ENCODE measurements around the gene SPCS2.

The SPCS2 gene

DNA sequence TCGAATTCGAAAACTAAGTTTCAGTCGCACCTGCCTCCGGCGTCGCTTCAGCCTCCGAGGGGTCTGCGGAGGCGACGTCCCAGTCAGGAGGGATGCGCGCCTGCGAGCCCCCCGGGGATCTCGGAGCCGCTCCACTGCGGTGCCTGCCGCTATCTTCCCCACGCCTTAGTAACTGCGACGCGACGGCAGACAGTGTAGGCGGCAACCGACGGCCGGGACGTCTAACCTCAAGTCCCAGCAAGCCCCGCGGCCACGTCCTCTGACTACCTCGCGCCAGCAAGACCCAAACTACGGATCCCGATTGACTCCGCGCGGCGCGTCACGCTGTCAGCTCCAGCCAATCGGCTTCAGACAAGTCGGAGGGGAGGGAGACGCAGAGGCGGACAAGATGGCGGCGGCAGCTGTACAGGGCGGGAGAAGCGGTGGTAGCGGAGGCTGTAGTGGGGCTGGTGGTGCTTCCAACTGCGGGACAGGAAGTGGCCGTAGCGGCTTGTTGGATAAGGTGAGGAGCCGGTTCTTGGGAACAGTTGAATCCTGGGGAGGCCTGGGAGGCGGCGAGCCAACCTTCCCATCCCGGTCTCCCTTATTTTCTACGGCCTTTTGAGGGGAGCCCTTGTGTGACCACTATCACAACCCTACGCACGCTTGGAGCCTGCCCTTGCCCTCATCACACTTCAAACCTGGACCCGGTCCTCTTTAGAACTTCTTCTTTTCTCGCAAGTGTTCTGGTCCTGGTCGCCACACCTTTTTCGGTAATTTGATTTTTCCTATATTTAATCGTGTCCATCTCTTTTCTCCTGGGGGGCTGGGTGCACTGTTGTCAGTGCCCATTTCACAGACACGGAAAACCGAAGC, at the start of gene SPCS2, which contains the start of gene XRRA1:
Gene SPCS2, plus strand, starts transcription at position 369 of the 855 bp plus-strand sequence. Its CDS starts 20 bp downstream, at position 389.
Gene XRRA1, minus strand, starts transcription at position 194 of the 855 bp plus-strand sequence. CDS start 8,213 bp downstream, outside the sequence.
- DNase-seq (ENCODE audit: low read depth in 2 of 2), result peak; percentile 94

DNA sequence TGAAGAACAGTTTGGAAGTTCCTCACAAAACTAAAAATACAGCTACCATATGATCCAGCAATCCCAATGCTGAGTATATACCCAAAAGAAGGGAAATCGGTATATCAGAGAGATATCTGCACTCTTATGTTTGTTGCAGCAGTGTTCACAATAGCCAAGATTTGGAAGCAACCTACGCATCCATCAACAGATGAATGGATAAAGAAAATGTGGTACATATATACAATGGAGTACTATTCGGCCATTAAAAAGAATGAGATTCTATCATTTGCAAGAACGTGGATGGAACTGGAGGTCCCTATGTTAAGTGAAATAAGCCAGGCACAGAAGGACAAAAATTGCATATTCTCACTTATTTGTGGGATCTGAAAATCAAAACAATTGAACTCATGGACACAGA, 46.7 kb upstream of the SPCS2 start:
- DNase-seq (ENCODE audit: low read depth in 2 of 2), result no peak

DNA sequence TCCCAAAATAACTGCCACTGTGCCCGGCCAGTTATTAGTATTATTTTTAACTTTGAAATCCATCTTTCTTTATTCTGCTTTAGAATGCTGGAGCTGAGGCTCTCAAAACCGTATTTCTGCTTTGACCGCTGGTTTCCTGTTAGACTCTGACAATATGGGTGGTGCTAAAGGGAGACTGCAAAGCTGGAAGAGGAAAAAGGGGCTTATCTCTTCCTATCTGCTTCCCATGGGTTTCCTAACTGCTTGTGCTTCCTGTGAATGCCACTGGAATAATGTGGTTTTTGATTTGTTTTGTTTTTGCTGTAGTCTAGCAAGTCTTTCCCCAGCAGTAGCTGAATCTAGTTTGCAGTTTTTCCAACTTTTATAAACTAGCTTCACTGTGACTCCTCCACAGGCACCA, 43.7 kb upstream of the SPCS2 start:
- DNase-seq (ENCODE audit: low read depth in 2 of 2), result no peak

DNA sequence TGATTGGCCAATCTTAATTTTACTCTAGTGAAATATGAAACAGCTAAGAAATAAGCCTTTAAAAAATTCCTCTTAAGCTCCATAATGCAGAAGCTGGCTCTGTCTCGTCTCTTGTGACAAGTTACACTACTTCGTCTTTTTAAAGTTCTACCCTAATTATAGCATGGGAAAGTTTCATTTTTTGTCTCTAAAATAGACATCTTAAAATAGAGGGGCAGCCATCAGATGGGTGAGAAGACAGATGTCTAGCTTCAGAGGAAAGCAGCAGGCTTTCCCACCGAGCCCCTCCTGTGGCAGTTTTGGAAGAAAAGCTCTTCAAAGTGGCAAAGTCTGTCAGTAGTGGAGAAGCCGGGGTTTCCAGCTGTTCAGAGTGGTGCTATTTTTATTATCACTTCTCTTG, 39.7 kb upstream of the SPCS2 start:
- no peak for DNase-seq (ENCODE audit: low read depth in 2 of 2)

DNA sequence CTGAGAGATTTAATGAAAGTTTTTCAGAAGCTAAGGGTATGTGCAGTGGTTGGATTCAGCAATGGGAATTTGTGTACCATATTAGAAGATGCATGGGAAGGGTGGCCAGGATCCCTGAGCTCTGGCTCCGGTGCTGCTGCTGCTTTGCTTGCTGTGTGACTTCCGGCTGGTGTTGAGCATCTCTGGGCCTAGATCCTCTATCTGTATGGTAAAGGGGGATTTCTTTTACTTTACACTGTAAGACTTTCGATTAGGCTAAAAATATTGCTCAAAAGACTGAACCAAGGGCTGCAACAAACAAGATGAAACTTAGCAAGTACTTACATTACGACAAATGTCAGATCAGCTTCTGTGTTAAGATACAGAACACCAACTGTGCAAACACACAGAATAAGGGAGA, 39.3 kb upstream of the SPCS2 start:
- no peak for DNase-seq (ENCODE audit: low read depth in 2 of 2)

DNA sequence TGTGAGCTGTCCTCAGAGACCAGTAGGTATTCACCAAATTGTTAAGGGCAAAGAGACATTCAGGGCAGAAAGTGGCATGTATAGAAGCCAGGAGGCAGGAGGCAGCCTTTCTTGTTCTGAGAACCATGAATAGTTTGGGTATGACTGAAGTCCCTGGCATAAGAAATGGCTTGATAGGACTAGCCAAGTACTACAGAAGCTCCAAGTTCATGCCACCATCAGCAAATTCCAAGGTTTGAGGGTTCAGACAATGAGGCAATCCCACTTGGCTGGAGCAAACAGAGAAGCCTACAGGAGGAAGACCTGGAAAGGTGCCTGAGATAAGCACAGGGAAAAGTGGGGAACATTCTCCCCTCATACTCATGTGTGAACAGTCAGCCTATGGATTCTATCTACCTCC, 25.9 kb upstream of the SPCS2 start:
- no peak for DNase-seq (ENCODE audit: low read depth in 2 of 2)

DNA sequence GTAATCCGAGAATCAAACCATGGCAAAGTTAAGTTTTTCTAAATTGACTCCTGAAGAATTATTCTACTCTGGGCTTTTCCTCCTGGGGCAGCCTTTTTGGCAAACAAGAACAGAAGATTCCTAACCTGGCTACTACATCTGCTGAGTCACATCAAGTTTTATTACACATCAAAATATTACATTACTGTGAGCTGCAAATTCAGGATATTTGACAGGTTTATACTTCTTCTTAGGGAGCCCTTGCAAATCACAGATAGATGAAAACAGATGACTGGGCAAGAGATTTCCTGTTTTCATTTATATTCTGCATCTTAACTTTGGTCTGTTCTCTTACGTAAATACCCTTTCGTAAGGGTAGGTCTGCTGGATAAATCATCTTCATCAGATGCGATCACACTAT, 23.8 kb upstream of the SPCS2 start:
- peak in 1 of 2 experiments; percentile 33 for DNase-seq (ENCODE audit: low read depth in 2 of 2)

DNA sequence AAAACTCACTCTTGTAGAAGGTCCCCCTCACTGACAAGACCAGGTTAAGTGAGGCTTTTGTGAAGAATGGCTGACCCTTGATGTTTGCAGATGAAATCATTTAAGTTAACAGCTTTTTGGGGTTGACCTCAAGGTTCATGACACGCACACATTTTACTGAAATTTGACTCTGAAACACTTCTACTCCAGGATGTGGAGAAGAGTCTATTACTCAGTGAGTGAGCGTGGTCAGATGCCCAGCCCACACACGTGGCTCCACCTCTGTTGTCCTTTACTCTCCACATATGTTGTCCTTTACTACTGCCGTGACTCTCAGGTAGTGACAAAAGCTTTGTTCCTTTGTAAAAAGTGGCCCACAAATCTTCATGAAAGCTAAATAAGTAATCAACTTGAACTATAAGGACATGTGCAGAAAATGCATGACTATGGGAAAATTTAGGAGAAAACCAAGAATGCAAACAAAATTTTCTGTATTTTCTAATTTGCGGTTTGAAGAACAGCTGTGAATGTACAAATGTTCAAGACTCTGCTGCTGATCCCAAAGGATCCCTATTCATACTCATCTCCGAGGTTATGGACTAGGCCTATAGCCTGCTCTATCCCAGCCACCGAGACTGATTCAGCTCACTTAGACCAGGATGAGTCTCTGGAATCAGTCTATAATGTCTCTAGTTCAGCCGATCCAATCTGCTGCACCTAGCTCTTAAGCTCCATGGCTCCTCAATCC, 22.6 kb upstream of the SPCS2 start:
- DNase-seq (ENCODE audit: low read depth in 2 of 2), result peak in 1 of 2 experiments; percentile 21

DNA sequence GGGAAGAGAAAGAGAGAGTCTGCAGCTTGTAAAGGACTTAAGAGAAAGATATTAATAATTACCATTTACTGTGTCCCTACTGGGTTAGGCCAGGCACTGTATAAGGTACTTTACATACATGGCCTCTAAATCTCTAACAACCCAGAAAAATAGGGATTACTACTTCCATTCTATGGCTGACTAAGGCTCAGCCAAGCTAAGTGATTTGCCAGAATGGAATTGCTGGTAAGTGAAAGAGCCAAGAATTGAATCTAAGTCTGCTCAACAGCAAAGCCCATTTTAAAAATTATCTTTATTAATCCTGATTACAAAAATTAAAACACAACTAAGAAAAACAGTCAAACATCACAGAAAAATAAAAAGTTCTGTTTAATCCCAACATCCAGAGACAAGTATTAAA, 21.6 kb upstream of the SPCS2 start:
- no peak for DNase-seq (ENCODE audit: low read depth in 2 of 2)

DNA sequence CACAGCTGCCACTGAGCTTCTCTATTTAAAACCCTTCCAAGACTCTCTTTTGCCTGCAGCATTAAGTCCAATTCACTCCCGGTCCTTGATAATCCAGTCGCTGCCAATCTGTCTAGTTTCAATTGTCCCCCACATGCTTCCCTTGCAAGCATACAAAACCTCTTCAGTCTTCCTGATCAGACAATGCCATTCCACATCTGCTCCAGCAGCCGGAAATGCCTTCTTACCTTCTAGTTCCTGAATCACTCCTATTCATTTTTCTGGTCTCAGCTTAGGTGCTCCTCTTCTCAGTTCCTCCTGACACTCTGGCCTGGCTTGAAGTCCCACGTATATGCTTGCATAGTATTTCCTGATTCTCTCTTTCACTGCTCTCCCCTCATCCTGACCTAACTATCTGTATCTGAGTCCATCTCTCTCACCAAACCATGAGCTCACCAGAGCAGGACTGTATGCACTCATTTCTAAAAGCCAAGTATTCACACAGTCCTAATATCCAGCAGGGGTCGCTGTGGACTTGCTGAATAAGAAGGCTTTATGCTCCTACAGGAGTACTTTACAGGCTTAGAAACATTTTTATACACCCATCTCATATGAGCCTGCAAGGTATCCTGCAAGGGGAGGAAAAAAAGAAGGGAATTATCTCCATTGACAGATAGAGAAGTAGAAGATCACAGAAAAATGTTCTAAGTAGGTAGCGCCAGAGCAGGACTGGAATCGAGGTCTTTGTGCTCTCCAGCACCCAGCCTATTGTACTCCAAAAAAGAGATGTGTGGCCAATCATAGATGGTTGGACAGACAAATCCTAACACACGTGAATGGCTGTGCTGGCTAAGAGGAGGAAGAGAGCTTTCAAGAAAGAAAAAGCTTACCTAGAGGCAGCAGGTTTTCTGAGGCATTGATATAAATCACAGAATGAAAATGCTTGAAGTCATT, 19.4 kb upstream of the SPCS2 start:
- peak; percentile 71 to 74 for DNase-seq (ENCODE audit: low read depth in 2 of 2)

DNA sequence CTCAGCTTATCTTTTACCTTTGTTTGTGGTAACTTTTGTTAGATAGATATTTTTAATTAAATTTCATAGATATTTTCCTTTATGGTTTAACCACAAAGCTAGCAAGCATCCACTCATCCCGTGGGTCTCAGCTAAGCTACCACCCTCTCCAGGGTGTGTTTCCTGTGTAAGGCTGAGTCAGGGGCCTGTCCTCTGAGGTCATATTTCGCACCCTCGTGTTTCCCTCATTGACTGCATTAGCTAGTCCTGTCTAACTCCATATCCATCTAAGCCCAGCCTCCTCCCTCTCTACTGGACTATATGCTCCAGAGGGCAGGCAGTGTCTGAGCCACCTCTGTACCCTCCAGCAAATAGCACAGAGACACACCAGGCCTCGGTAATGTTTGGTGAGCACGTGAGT, 16.9 kb upstream of the SPCS2 start:
- no peak for DNase-seq (ENCODE audit: low read depth in 2 of 2)

DNA sequence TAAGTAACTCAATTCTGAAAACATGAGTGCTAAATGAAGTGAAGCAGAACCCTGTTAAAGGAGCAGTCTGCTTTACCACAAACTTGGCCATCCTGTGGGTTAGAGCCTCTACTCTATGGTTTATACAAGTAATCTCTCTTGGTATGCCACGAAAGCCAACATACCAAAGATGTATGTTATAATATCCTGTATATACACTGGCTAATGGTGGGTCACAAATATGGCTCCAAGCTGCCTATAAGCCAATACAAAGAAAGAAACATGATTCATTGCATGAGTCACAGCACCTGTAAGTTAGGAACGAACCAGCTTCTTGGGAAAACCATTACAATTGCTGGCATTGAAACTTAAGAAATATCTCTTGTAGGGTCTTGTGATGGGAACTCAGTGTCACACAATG, 16.3 kb upstream of the SPCS2 start:
- peak in 1 of 2 experiments; percentile 31 for DNase-seq (ENCODE audit: low read depth in 2 of 2)

DNA sequence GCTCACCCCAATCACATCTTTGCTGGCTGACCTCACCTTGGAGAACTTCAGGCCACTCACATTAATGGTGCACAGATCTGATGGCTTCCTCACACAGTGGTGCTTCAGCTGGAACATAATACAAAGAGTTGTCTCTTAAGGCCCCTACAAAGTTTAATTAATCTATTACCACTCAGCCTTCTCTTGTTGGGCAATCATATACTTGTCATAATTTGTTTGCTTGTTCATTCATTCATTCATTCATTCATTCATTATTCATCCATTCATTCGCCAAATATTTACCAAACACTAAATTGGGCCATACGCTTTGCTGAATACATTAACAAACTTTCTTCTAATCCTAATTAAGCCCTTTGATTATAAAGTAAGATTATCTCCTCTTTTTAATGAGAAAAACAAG, 15.3 kb upstream of the SPCS2 start:
- no peak for DNase-seq (ENCODE audit: low read depth in 2 of 2)

DNA sequence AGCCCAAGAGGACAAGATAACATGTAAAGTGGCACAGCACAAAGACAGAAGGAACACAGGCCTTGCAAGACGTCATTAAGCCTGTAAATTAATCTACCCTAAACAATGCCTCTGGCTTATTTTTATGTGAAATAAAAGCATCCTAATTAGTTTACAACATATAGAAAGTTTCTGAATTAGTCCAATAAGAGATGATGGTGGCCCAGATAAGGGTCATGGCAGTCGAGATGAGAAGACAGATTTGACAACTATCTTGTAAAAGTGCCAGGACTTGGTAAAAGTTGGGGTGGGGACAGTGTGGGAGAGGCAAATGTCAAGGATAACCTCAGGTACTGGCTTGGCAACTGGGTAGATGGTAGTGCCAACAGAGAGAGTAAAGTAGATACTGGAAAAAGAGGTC, 13.8 kb upstream of the SPCS2 start:
- DNase-seq (ENCODE audit: low read depth in 2 of 2), result no peak

DNA sequence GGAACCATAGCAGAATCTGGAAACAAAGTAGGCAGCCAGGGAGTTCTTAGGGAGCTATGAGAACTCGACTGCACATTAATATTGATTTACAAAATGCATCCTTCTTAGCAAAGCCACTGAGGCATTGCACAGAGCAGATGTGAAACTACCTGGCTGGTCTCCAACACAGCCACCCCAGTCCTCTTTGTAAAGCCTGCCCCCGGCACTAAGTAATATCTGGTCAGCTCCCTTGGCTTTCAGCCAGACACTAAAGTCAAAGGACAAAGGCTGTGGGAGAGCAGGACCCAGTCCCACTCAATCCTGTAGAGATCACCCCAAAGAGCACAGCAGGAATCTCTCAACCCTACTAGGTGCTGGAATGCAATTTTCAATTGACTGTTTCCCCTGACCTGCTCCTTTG, 13.0 kb upstream of the SPCS2 start:
- no peak for DNase-seq (ENCODE audit: low read depth in 2 of 2)

DNA sequence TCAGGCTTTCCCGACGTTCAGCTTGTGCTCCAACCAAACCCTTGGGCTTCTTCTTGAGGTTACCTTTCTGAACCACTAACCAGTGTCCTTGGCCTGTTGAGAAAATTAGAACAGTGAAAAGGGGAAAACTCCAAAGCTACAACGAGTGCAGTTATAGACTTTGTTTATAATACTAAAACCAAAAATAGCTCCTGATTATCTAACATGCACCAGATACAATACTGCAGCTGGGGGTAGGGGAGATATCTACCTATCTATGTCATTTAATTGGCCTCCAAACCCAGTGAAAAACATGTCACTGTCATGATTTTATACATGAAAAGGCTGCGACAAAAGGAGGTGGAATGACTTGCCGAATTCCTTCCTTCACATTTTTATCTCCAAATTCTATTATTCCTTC, 12.1 kb upstream of the SPCS2 start:
- DNase-seq (ENCODE audit: low read depth in 2 of 2), result no peak

DNA sequence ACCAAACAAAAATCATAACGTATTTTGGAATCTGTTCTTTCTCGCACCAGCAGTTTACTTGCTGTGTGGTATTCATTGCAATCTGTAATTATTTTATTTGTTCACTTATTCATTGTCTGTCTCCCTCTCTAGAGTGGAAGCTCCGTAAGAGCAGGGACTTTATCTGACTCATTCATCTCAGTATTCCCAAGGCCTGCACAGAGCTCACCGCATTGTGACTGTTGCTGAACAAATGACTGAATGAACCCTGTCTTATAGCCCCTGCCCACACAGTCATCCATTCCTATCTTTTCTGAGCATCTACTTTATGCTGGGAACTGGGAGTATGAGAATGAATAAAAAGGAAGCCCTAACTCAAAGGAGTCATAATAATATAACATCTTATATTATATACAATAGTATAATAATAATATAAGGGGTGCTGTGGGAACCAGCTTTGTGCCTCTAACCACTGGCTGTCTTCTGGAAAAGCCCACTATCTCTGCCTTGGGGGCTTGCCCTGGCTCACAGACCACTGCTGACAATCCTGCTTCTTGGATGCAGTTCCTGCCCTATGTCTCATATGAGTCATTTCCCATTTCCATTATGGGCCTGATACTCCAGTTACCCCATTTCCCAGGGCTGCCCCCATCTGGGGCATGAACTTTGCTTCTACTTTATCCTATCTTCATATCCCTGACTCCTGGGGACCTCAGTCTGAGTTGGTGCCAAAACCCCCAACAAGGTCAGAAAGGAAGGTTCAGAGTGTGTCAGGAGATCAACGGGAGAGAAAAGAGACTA, 11.2 kb upstream of the SPCS2 start:
- no peak for DNase-seq (ENCODE audit: low read depth in 2 of 2)

DNA sequence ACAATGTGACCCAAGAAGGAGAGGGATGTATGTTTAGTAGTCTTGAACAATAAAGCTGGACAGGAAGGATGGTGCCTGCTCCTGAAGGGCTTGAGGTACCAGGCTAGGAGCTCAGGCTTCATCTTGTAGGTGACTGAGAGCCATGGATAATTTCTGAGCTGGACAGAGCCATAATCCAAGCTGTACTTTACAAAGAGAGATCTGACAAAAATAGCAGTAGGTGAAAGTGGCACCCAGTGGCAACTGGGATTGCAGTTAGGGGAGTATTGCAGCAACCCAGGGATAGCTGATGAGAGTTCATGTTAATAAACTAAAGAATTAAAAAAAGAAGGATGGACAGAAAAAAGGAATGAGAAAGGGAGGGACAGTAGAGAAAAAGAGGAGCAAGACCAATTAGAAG, 7.6 kb upstream of the SPCS2 start:
- DNase-seq (ENCODE audit: low read depth in 2 of 2), result no peak

DNA sequence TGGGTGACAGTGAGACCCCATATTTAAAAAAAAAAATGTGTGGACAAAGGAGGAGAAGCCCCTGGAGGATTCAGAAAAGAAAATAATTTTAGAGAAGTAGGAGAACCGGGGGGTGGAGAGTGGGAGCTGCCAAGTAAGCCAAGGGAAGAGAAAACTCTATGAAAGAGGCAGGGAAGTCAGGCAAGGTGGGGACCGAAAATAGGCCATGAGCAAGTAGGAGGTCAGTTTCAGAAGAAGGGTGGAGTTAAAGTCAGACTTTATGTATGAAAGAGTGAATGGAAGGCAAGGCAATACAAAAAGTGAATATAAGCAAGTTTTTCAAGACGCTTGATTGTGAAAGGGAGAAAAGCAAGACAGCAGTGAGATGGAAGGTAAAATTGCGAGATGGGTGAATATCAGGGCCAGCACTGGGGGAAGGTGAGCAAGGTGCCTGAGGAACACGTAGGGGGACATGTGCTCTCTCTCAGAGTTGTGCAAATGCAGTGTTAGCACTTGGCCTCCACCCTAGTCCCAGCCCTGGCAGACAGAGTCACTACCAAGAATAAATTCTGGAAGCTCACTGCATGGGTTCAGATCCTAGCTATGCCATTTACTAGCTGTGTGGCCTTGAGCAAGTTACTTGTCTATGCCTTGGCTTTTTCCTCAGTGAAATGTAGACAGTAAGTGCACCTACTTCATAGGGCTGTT, 6.8 kb upstream of the SPCS2 start:
- no peak for DNase-seq (ENCODE audit: low read depth in 2 of 2)

DNA sequence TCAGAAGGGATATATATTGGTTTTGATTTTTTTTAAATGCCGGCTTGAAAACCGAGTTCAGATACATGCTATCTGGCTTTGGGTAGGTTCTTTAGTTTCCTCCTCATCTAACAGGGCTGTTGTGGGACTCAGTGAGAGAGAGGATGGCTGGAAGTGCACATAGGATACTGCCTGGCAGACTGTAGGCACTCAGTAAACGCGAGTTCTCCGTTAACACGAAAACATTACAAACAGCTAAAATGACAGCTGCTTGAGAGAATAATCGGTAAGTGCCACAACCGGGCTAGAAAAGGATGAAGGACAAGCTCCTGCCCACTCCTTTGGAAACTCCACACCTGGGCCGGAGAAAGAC, 544 bp upstream of the SPCS2 start:
- DNase-seq (ENCODE audit: low read depth in 2 of 2), result no peak

DNA sequence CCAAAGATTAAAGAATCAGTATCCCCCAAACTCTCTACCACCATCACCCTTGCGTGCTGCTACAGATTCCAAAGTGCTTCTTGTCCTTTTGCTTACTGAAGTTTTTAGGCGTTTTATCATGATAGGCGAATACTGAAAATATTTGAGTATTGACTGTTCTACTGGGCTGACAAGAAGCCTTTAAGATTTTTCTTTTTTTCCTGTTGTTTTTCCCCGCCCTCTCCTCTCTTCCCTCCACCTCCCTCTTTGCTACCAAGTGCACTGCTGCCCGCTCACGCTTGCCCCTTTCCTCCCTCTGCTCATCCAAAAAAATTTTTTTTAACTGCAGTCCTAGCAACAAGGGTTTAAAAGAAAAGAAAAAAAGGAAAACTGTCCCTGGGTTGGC, 679 bp downstream of the SPCS2 start:
- DNase-seq (ENCODE audit: low read depth in 2 of 2), result no peak
